Keratinocyte (primary cell): ENCODE data around the gene LRRIQ4. TPM values are rescaled to one million over a fixed set of nuclear protein-coding genes. Genes with fewer than 3 reads are reported as not detected.

Experiments
- DNase-seq: peaks from one replicate; pipeline ENCODE4 v3.0.0-alpha.2; 2011; ENCODE audit warnings: low read depth, missing footprints, low spot score
- FAIRE-seq: peaks from 2 replicates; lab custom pipeline; 2011; peaks lifted over from hg19 to GRCh38; lab: Jason Lieb, UNC
- H2AFZ ChIP-seq: 2 replicates; pipeline ENCODE4 v1.6.0; 2012; ENCODE audit warnings: low read length, control low read depth, inconsistent platforms; ENCODE audit not compliant: control insufficient read depth
- H3K27ac ChIP-seq: 2 replicates; pipeline ENCODE4 v1.5.1; 2011; ENCODE audit warnings: low read length; ENCODE audit not compliant: control insufficient read depth, insufficient read depth
- H3K27me3 ChIP-seq: 3 replicates; pipeline ENCODE4 v1.6.0; 2011; ENCODE audit warnings: low read length; ENCODE audit not compliant: control insufficient read depth, insufficient read depth; ENCODE audit errors: extremely low read depth
- H3K36me3 ChIP-seq, 2 experiments: 2 replicates in 1 of 2; 3 replicates in 1 of 2; pipeline ENCODE4 v1.5.1; 2011; ENCODE audit warnings: low read length in 2 of 2, mild to moderate bottlenecking in 1 of 2; ENCODE audit not compliant: control insufficient read depth in 2 of 2, insufficient read depth in 2 of 2; ENCODE audit errors: extremely low read depth in 1 of 2
- H3K4me1 ChIP-seq: 3 replicates; pipeline ENCODE4 v1.5.1; 2011; ENCODE audit warnings: low read length; ENCODE audit not compliant: control insufficient read depth, insufficient read depth; ENCODE audit errors: extremely low read depth
- H3K4me2 ChIP-seq: 3 replicates; pipeline ENCODE4 v1.6.0; 2011; ENCODE audit warnings: low read depth, low read length; ENCODE audit not compliant: control insufficient read depth, insufficient read depth; ENCODE audit errors: extremely low read depth
- H3K4me3 ChIP-seq, 3 experiments: fragments of 200-600 bp in 1 of 3; sonication (generic) in 1 of 3; 2 replicates in 2 of 3; 3 replicates in 1 of 3; pipeline ENCODE4 v1.5.1; 2011 to 2016; ENCODE audit warnings: low read length in 3 of 3, mild to moderate bottlenecking in 3 of 3, control low read depth in 2 of 3, inconsistent platforms in 1 of 3, low read depth in 1 of 3, mixed read lengths in 1 of 3, mixed run types in 1 of 3, moderate library complexity in 1 of 3; ENCODE audit not compliant: control insufficient read depth in 2 of 3, insufficient read depth in 2 of 3; ENCODE audit errors: extremely low read depth in 1 of 3
- H3K79me2 ChIP-seq: 2 replicates; pipeline ENCODE4 v1.6.0; 2012; ENCODE audit warnings: low read length; ENCODE audit not compliant: control insufficient read depth, insufficient read depth
- H3K9ac ChIP-seq: 3 replicates; pipeline ENCODE4 v1.6.0; 2011; ENCODE audit warnings: low read length; ENCODE audit not compliant: control insufficient read depth, insufficient read depth; ENCODE audit errors: extremely low read depth
- H3K9me1 ChIP-seq: 3 replicates; pipeline ENCODE4 v1.6.0; 2011; ENCODE audit warnings: low read length; ENCODE audit not compliant: control insufficient read depth, insufficient read depth; ENCODE audit errors: extremely low read depth
- H3K9me3 ChIP-seq: 2 replicates; pipeline ENCODE4 v1.5.1; 2012; ENCODE audit warnings: low read depth, low read length; ENCODE audit not compliant: control insufficient read depth
- H4K20me1 ChIP-seq: 3 replicates; pipeline ENCODE4 v1.6.0; 2011; ENCODE audit warnings: low read length; ENCODE audit not compliant: control insufficient read depth, insufficient read depth; ENCODE audit errors: extremely low read depth
- EZH2 ChIP-seq: IDR thresholded peaks from one replicate; pipeline ENCODE4 v1.6.1; 2012; ENCODE audit warnings: inconsistent platforms, mild to moderate bottlenecking, low read length, moderate library complexity
- dilution Hi-C: fragments of 300-500 bp; cut with MboI; formaldehyde crosslinking; loops from one replicate; pipeline ENCODE4 v1.7.0; 2020; ENCODE audit warnings: low sequenced_read_pairs; ENCODE audit not compliant: extremely low pct_ligation_motif_present
- polyA plus RNA-seq, 5 experiments: library from polyadenylated mRNA; depleted of rRNA in 3 of 5; stranded (reverse) in 3 of 5; stranded (forward) in 1 of 5; unstranded in 1 of 5; fragments of >200 nt; gene quantifications; 1 replicate in 1 of 5; 2 replicates in 3 of 5; 3 replicates in 1 of 5; pipeline versions ENCODE4 v1.2.1 to v1.2.3, GENCODE V29; 2011 to 2012; ENCODE audit warnings: missing spikeins in 2 of 5, low read depth in 1 of 5, low replicate concordance in 1 of 5
- TF ChIP-seq, protein P1 (sequence below), 3 experiments: IDR thresholded peaks in 1 of 3; conservative IDR thresholded peaks in 1 of 3; optimal IDR thresholded peaks in 1 of 3; 2 replicates in 2 of 3; 3 replicates in 1 of 3; pipeline versions ENCODE3 to v1.5.1; 2011; ENCODE audit warnings: low read length in 3 of 3, mild to moderate bottlenecking in 3 of 3, moderate library complexity in 2 of 3, control low read depth in 1 of 3, inconsistent platforms in 1 of 3; ENCODE audit not compliant: insufficient read depth in 2 of 3; ENCODE audit errors: extremely low read depth in 1 of 3

LRRIQ4 gene
- polyA plus RNA-seq, 1 donor (not counting 4 experiments of a cell fraction or from before 2014, with no cell fraction given) = not detected

DNA sequence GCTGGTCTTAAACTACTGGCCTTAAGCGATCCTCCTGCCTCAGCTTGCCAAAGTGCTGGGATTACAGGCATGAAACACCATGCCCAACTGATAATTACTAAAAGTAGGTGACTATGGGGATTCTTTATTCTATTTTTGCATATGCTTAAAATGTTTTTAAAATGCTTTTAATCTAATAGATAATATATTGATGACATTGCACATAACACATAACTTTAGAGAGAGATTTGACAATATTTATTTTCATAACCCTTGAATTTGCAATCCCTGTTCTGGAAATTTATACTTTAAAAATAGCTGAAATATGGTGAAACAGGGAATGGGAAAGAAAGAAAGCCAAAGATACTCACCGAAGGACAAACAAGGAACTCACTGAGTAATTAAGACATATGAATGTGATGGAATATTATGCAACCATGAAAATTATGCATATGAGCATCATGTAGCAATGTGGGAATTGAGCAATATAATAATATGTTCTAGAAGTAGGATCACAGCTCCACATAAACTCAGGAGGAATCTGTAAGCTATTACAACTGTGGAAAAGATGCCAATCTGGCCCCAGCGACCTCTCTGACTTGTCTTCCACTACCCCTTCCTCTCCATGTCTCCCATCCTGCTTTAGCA, 55.0 kb downstream of the LRRIQ4 start:
- Histone ChIP-seq H3K9ac (no peak overlapping the region), H3K27me3 (no peaks in the 10 kb centered on the region), H4K20me1 (no peaks in the 10 kb centered on the region), H3K4me1 (no peaks in the 10 kb centered on the region), H3K4me3 (no peak overlapping the region), H3K9me1 (no peaks in the 10 kb centered on the region), H3K9me3 (no peaks in the 10 kb centered on the region), H3K79me2 (no peaks in the 10 kb centered on the region), H3K4me2 (no peak overlapping the region), H3K36me3 (no peaks in the 10 kb centered on the region), H3K27ac (no peak overlapping the region), H2AFZ (no peak overlapping the region)
- no peak for TF ChIP-seq EZH2
- TF ChIP-seq, protein P1, sequence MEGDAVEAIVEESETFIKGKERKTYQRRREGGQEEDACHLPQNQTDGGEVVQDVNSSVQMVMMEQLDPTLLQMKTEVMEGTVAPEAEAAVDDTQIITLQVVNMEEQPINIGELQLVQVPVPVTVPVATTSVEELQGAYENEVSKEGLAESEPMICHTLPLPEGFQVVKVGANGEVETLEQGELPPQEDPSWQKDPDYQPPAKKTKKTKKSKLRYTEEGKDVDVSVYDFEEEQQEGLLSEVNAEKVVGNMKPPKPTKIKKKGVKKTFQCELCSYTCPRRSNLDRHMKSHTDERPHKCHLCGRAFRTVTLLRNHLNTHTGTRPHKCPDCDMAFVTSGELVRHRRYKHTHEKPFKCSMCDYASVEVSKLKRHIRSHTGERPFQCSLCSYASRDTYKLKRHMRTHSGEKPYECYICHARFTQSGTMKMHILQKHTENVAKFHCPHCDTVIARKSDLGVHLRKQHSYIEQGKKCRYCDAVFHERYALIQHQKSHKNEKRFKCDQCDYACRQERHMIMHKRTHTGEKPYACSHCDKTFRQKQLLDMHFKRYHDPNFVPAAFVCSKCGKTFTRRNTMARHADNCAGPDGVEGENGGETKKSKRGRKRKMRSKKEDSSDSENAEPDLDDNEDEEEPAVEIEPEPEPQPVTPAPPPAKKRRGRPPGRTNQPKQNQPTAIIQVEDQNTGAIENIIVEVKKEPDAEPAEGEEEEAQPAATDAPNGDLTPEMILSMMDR (optimal IDR thresholded peaks at IDR 0.05 in 1 of 3, IDR thresholded peaks at IDR 0.05 in 1 of 3, conservative IDR thresholded peaks at IDR 0.05 in 1 of 3; ENCODE audit: extremely low read depth in 1 of 3, insufficient read depth in 2 of 3, low read length in 3 of 3) = no peak
- dilution Hi-C loops = no loop called here
- FAIRE-seq = no peak
- DNase-seq = no peak

DNA sequence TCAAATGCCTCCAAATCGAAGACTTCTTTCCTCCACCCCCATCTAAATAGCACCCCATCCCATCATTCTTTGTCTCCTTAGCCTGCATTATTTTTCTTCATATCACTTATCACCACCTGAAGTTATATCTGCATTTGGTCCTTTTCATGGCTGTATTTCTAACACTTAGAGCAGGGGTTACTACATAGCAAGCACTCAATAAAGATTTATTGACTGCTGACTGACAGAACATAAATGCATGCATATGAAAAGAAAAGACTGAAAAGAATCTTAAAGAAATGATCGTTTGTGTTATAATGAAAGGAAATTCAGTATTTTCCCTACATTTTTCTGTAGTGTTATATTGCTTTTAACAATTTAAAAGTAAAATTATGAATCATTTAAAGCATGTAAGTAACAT, 55.7 kb downstream of the LRRIQ4 start:
- no peaks in the 10 kb centered on the region for H3K4me1 ChIP-seq
- H3K79me2 ChIP-seq = no peaks in the 10 kb centered on the region
- H3K9ac ChIP-seq = no peak overlapping the region
- no peaks in the 10 kb centered on the region for H3K27me3 ChIP-seq
- no peak overlapping the region for H3K4me2 ChIP-seq
- dilution Hi-C loops = no loop called here
- DNase-seq = no peak
- H3K27ac ChIP-seq = no peak overlapping the region
- H3K4me3 ChIP-seq = no peak overlapping the region
- no peak for FAIRE-seq
- H4K20me1 ChIP-seq = no peaks in the 10 kb centered on the region
- H3K9me1 ChIP-seq = no peaks in the 10 kb centered on the region
- H3K9me3 ChIP-seq = no peaks in the 10 kb centered on the region
- no peaks in the 10 kb centered on the region for H3K36me3 ChIP-seq
- TF ChIP-seq, protein P1 (optimal IDR thresholded peaks at IDR 0.05 in 1 of 3, IDR thresholded peaks at IDR 0.05 in 1 of 3, conservative IDR thresholded peaks at IDR 0.05 in 1 of 3; ENCODE audit: extremely low read depth in 1 of 3, insufficient read depth in 2 of 3, low read length in 3 of 3) = no peak
- TF ChIP-seq EZH2 = no peak
- no peak overlapping the region for H2AFZ ChIP-seq
